Stimulated activated CD8-positive, alpha-beta memory T cell treated with anti-CD3 and anti-CD28 coated beads, Interleukin-7, amount 100 ng/mL, for 4 hours (primary cell): Measurements from ENCODE around the gene CSNK1G2.

Experiments used
- DNase-seq, 2 donors: peaks; one replicate each; pipeline ENCODE4 v3.0.0-alpha.2; 2020; ENCODE audit warnings: low read depth in 2 of 2

The CSNK1G2 gene

GRCh38 chr19:2016041-2016807 lies 75.3 kb downstream of the CSNK1G2 start:
- DNase-seq, result peak; percentile 25 to 43

GRCh38 chr19:2018752-2019151 lies 77.8 kb downstream of the CSNK1G2 start:
- DNase-seq, result no peak

DNA sequence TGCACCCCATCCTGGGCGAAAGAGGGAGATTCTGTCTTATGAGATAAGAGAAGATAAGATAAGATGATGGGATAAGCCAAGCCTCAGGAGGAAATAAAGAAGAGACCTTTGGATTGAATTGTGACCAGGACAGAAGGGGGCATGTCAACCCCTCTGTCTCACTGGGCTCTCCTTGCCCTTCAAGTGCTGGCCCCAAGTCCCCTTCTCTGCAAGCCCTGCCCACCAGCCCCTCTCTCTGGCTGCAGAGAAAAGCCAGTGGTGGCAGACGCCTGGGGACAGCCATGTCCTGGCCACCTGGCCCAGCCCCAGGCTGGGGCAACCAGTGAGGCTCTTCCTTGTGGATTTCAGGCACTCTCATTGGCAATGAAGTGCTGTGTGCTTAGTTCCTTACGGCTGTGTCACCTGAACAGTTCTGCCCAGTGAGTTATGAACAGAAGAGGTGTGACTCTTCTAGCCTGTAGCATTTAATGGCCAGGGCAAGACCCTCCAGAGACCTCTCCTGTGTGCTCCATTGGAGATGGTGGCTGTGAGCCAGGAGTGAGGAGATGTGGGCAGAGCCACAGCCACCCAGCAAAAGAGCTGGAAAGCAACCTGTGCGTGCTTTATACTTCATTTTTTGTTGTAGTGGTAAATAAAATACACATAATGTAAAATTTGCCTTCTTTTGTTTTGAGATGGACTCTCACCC lies 80.6 kb downstream of the CSNK1G2 start:
- DNase-seq, result no peak

DNA sequence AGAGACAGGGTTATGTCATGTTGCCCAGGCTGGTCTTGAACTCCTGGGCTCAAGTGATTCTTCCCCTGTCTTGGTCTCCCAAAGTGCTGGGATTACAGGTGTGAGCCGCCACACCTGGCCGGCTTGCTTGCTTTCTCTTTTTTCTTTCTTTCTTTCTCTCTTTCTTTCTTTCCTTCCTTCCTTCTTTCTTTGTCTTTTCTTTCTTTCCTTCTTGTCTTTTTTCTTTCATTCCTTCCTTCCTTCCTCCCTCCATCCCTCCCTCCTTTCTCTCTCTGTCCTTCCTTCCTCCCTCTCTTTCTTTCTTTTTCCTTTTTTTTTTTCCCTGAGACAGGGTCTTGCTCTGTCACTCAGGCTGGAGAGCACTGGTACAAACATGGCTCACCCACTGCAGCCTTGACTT lies 81.3 kb downstream of the CSNK1G2 start:
- DNase-seq, result no peak

- no peak for DNase-seq
Observed at GRCh38 chr19:2026770-2027169, 85.8 kb downstream of the CSNK1G2 start.

DNA sequence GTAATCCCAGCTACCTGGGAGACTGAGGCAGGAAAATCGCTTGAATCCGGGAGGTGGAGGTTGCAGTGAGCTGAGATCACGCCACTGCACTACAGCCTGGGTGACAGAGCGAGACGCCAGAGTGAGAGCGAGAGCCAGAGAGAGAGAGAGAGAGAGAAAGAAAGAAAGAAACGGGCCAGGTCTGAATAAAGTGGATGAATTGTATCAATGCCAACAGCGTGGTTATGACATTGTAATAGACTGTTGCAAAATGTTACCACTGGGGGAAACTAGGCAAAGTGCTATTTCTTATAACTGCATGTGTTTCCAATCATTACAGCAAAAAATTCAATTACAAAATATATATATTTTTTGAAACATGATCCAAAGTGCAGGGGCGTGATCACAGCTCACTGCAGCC lies 86.4 kb downstream of the CSNK1G2 start:
- DNase-seq, result no peak
